Effector CD4-positive, alpha-beta T cell (primary cell): Measurements from ENCODE around the gene COQ10A.
"Not testable (repeated sequence)": the region's sequence is repeated elsewhere in the genome, so short reads cannot be mapped to it uniquely, and the experiment has no call there.

Experiments used
- DNase-seq: peaks from one replicate; pipeline ENCODE4 v3.0.0-alpha.2; 2020

COQ10A gene

DNA sequence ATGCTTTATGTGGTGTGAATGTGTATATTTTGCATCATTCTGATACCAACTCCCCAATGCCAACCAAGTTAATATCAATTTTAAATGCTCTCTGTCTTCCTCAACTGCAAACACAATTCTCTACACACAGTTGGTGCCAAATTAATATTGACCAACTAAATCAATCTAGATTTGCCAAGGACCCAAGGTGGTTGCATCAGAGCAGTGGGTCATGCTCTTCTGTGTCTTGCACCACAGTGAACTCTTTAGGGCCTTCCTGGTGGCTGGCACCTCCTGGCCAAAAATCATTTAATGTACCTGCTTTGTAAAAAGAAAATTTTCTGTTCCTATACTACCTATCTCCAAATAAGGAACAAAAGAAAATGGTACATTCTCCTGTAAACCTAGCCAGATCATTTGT lies 14.1 kb downstream of the COQ10A start:
- DNase-seq, result no peak

DNA sequence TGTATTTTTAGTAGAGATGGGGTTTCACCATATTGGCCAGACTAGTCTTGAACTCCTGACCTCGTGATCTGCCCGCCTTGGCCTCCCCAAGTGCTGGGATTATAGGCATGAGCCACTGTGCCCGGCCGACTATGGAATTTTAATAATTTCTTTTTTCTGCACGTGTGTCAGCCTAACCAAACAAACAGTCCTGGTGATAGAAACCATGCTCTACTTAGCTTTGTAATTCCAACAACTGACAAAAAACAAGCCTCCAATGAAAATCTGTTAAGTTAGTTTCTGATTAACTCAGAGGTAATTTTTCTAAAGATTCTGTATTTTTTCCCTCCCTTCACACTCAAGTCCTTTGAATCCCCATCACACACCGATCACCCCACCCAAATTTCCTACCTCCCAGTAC lies 15.3 kb downstream of the COQ10A start:
- DNase-seq, result no peak

DNA sequence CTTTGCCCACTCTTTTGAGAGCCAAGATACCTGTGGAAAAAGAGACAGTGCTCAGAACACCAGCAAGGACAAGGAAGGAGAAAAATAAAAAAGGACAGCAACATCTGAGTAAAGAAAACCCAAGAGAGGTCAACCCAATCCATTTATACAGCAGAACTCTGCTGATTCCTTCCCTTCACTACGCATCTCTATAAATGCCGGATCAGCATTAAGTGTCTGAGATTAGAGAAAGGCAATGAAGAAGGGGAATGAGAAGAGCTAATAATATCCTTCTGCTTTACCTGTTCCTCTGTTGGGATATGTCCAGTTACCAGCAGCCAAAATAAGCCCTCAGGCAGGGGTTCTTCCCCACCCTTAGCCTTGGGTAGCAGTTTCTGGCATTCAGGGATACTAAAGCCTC lies 15.8 kb downstream of the COQ10A start:
- no peak for DNase-seq

DNA sequence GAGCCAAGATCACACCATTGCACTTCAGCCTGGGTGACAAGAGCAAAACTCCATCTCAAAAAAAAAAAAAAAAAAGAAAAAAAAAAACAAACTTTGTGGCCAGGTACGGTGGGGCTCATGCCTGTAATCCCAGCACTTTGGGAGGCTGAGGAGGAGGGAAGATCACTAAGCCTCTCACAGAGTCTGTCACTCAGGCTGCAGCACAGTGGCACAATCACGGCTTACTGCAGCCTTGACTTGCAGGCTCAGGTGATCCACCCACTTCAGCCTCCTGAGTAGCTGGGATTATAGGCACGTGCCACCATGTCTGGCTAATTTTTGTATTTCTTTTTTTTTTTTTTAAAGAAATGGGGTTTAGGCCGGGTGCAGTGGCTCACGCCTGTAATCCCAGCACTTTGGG lies 17.5 kb downstream of the COQ10A start:
- not testable (repeated sequence) for DNase-seq

DNA sequence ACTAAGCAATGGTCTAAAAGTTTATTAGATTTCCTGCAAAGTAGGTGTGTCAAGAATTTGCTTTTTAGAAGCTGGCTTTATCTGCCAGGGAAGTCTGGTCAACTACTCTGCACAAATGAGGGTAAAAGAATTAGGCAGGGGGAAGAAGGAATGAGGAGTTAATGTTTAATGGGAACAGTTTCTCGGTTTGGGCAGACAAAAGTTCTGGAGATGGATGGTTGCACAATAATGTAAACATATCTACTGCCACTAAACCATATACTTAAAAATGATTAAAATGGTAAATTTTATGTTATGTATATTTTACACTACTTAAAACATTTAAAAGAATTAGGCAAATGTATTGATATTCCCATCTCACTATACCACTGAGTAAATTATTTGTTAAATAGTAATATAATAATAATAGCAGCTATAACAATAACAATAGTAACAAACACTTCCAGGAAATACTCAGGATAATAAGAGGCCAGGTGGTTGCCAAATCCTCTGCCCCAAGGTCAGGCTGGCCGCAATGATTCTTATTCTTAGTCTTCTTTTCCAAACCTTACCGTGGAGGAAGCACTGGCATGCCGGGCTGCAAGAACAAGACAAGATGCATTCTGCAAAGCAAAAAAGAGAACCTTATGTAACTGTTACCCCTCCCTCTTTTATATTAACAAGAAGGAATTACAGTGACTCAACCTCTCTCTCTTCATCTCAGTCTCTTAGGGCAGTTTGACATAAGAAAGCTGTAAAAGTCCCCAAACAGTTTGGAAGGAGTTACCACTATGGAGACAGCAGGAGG lies 19.5 kb downstream of the COQ10A start:
- no peak for DNase-seq

DNA sequence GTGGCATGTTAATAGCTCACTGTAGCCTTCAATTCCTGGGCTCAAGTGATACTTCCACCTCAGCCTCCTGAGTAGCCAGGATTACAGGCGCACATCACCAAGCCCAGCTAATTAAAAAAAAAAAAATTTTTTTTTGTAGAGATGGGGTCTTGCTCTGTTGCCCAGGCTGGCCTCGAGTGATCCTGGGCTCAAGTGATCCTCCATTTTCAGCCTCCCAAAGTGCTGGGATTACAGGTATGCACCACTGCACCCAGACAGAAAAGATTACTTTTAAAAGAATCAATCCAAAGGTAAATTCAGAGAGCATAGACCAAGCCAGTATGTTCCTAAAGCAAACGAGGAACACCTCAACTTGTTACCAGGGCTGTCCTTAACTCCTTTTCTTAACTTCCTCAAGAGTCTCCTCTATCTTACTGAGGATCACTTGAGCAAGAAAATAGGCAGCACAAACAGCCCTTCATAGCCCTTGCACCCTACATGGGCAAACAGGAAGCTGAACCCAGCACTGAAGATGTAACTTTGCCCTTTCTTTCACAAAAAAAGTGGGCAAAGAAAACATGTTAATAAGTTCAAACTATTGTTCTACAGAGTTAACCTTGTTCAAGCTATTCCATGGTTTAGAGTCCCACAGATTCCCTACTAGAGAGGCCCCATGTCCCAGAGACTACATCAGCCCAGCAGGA lies 22.1 kb downstream of the COQ10A start:
- DNase-seq, result no peak

DNA sequence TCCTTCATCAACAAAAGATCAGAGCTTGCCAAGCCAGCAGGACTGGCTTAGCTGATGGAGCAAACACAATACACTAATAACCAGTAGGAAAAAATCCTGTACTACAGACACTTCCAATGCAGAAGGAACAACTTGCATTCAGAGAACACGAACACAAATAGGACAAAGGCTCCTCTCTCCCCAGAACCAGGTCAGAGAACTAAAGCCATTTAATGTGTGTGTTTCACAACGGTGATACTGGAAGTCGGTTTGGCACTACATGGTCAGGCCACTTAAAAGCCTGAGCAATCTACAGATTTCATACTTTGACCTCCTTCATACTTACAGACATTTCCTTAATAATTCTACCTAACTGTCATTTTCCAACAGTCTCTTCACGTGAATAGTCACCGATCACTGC lies 27.1 kb downstream of the COQ10A start:
- no peak for DNase-seq

DNA sequence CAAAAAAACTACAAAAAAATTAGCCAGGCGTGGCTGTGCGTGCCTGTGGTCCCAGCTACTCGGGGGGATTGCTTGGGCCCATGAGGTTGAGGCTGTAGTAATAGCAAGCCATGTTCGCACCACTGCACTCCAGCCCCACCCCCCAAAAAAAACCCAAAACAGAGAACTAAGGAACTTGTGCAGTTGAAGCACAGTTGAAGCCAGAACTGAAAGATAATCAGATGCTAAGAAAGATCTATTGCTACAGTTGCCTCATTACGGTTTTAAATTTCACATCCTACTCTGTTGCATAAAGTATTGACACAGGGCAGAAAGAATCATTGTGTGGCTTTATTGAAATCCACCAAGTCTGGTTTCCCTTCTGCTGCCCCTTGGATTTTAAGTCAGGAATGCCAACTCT lies 29.6 kb downstream of the COQ10A start:
- no peak for DNase-seq

DNA sequence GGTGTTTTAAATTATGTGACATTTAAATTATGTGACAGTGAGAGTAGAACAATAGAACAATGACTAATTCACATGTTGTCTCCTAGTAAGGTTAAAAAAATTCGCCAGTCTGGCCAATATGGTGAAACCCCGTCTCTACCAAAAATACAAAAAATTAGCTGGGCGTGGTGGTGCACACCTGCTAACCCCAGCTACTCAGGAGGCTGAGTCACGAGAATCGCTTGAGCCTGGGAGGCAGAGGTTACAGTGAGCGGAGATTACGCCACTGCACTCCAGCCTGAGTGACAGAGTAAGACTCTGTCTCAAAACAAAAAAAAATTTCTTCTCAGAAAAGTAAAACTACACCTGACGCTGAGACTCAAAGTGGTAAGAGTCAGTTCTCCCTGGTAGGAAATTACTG lies 30.7 kb downstream of the COQ10A start:
- DNase-seq, result no peak

DNA sequence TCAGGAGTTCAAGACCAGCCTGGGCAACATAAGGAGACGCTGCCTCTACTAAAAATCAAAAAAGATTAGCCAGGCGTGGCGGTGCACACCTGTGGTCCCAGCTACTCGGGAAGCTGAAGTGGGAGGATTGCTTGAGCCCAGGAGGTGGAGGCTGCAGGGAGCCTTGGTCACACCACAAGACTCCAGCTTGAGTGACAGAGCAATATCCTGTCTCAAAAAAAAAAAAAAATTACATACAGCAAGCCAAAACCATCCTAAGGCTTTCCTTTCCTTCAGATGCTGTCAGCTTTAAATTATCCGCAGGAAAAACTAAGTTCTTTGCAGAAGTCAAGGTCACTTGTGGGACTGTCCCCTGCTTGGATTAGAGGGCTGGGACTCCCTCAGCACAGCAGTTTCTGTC lies 32.1 kb downstream of the COQ10A start:
- DNase-seq, result no peak

DNA sequence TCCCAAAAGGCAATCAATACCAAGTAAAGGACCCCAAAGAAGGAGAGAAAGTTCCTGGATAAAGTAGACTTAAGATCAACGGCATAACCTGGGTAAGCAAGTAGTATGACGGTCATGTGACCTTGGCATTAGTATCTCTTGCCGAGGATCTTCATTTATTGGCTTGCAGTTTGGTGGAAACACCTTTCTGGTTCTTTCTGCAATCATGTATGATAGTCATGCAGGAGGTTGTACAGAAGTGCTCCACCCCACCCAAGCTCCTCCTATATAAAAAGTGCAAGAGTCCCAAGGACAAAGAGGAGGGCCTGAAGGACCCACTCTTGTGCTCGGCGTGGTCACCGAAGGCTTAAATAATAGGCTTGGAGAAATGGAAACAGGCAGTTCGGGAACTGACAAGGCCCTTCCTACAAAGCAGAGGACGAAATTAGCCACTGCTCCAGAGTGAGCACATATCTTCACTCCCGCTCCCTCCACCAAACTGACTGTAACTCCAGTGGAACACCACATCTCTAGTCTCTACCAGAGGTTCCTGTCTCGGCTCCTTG lies 32.6 kb downstream of the COQ10A start:
- DNase-seq, result no peak

DNA sequence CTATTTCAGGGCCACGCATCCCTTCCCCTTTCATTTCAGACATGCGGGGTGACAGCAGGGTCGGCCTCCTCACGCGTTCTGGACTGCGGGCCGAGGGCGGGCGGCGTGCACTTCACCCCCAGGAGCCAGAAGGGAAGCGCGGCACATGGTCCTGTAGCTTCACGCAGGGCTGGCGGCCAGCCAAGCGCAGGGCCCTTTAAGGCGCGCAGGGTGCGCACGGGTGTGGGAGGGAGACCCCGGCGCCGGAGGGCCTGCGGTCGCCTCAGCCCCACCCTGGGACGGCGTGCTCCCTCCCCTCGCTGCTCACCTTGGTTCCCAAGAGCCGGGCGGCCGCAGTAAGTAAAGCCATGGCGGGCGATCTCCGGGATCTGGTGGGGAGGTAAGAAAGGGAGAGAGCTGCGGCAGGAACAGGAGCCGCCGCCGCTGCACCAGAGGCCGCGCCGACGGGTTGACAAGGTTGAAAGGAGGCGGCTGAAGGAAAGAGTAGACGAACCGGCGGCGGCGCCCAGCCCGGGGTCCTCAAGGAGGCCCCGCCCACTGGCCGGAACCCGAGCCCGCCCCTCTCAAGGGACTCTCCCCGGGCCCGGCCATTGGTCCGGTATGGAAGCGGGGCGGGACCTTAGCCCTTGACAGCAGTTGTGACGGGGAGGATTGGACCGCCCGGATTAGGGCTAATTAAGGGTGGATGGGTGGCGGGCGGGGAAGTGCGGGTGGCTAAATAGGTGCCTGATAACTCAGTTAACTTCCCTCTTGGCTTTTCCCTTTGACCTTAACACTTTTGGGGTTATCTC lies 33.3 kb downstream of the COQ10A start, which contains the start of gene CS:
Gene CS, minus strand, starts transcription at position 478 of the 791 bp plus-strand sequence. Its CDS starts 129 bp downstream, at position 349.
- DNase-seq, result peak; percentile 99

DNA sequence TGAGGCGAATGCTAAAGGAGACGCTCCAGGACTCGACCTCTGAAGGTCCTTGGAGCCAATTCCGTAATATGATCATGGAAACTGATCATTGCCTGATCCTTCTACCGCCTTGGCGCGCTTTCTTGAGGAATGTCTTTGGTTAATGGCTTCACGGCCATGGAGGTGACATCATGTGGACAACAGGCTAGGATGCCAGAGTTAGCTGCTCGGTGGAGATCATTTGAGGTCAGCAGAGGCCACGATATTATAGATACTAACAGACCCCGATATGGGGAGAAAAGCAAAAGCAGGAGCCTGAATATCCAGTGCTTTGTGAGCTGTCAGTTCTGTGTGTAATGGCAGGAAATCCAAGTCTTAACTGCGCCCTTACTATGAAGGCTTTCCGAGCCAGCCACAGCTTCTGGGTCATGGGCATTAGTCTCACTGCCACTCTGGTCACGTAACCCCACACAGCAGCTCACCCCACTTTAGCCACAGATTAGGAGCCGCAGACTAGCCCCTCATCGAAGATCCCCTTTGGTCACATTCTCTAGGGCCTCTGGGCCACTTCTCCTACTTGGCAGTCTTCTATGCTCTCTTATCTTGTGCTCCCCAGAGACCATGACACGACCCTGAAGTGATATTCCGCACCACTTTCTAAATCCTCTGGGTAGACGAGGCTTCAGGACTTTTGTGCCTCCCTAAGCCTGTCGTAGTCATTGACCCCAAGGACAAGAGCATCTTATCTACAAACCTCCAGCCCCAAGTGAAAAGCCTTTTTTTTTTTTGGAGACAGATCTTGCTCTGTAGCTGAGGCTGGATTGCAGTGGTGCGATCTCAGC lies 34.1 kb downstream of the COQ10A start:
- no peak for DNase-seq

DNA sequence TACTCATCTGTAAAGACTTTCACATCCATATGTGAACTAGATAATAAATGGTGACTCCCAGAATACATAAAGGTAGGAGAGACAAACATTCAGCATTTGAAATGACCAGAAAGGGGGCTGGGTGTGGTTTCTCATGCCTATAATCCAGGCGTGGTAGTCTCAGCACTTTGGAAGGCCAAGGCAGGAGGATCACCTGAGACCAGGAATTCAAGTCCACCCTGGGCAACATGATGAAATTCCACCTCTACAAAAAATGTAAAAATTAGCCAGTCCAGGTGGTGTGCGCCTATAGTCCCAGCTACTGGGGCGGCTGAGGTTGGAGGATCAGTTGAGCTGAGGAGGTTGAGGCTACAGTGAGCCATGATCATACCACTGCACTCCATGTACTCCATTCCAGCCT lies 37.5 kb downstream of the COQ10A start:
- no peak for DNase-seq

DNA sequence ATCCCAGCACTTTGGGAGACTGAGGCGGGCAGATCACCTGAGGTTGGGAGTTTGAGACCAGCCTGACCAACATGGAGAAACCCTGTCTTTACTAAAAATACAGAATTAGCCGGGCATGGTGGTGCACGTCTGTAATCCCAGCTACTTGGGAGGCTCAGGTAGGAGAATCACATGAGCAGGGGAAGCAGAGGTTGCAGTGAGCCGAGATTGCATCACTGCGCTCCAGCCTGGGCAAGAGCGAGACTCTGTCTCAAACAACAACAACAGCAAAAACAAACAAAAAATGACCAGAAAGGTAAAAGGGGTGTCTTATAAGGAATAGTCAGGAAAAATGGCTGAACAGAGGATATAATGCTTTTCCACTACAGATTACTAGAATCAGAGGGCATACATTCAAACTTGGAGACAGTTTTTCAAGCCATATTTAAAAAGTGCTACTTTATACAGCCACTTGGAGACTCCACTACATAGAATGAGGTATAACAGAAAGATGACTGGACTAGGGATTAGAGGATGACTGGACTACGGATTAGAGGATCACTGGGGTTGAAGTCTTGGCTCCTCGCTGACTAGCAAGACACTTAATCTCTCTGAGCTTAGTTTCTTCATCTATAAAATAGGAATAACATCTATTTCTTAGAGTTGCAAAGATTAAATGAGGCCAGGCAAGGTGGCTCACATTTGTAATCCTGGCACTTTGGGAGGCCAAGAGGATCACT lies 38.3 kb downstream of the COQ10A start:
- DNase-seq, result no peak

DNA sequence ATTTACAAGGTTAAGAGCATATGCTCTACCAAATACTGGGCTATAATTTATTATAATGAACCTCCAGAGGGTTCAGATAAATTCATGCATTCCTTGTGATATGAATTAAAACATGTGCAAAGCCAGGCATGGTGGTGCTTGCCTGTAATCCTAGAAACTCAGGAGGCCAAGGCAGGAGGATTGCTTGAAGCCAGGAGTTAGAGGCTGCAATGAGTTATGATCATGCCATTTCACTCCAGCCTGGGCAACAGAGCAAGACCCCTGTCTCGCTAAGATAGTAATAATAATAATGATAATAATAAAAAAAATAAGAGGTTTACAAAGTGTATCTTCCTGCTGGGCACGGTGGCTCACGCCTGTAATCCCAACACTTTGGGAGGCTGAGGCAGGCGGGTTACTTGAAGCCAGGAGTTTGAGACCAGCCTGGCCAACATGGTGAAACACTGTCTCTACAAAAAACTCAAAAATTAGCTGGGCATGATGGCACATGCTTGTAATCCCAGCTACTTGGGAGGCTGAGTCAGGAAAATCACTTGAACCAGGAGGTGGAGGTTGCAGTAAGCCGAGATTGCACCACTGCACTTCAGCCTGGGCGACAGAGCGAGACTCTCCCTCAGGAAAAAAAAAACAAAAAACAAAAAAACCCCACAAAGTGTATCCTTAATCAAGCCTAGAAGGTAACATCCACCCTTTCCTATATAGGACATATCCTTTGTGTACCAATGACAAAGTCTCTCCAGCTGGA lies 40.7 kb downstream of the COQ10A start:
- no peak for DNase-seq

DNA sequence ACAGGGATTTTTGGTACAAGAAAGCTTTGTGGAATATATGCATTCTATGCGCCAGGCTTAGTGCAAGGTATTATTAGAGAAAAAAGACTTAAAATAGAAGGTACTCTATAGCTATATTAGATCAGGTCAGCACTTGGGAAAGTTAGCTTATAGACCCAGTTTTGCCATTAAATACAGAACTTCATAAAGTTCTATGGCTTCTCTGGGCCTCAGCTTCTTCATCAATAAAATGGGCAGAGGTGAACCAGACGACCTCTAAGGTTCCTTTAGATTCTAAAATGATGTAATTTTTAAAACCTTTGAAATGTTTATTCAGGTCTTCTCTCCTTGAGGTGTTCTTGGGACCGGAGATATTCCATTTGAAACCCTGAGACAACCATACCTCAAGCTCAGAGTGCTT lies 42.0 kb downstream of the COQ10A start:
- DNase-seq, result no peak

DNA sequence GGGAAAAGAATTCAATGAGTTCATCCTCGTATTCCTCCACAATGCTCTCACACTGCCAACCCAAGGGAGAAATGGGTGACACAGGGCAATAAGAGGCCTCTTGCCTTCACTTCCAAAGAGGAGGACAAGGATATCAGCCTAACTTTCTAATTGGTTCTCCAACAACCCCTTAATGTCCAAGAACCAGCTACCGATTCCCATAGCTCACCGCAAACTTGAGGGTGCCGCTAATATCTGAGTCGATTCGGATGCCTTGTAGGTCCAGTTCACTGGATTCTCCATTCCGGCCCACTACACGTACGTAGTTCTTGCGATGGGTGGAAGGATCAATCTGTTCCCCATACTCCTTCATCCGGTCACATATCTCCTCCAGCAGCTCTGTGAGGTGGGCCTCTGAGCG lies 44.3 kb downstream of the COQ10A start:
- no peak for DNase-seq

DNA sequence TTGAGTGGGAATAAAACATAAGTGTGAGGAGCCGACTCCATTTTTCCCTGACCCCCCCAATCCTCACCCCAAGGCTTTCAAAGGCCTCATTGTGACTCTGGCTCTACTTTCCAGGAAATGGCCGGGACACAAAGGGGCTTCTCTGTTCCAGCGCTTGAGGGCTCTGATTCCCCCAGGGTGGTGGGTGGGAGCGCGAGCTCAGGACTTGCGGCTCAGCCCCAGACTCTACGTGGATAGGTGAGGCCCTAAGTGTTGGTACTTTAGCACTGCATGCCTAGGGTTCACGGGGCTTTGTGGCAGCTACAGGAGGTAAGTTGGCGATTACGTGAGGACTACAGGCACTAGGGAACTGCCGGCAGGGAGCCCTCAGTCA lies 48.5 kb downstream of the COQ10A start:
- no peak for DNase-seq

DNA sequence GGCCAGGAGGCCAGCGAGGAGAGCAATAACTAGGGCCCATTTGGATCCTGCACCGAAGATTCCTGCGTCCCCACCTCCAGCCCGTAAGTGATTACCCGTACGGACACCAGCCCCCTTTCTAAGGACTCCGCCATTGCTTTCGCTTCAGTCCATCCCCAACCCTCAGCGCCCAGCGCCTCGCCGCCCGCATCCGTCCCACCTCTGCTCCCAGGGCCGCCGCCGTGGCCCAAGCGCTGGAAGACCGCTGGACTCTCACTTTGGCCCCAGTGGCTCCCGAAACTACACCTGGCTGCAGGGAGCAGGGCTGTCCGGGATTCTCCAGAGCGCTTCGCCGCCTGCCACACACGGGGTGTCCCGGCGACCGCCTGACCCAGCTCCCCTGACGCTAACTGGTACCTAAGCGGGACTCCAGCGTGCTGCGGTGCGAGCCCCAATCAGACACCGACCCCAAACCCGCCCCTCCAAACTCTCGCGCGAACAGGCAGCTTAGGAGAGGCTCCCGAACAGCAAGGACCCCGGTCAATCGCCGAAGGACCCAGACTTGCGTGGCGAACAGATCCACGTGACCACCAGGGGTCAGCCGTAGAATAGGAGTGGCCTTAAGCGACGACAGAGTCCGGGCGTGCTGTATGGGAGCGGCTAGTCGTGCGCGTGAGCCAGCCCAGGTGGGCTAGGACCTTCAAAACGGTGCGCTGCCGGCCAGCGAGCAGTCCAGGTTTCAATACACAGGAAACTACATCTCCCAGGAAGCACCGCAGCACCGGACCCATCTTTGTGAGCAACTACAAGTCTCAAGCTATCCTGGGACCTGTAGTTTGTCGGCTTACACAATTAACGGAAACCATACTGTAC lies 49.1 kb downstream of the COQ10A start, which contains the start of gene CNPY2:
Gene CNPY2, minus strand, starts transcription at position 367 of the 852 bp plus-strand sequence. CDS start 771 bp downstream, outside the sequence.
- DNase-seq, result peak; percentile 94
